GM19467 (cell line): ENCODE data around the gene AFAP1L2.

Source experiments
- ATAC-seq: cut with Tn5 transposase; IDR thresholded peaks from one replicate; pipeline ENCODE4 v1.9.1; 2021; ENCODE audit warnings: mild to moderate bottlenecking, moderate library complexity; ENCODE audit not compliant: unreplicated experiment

Gene AFAP1L2

DNA sequence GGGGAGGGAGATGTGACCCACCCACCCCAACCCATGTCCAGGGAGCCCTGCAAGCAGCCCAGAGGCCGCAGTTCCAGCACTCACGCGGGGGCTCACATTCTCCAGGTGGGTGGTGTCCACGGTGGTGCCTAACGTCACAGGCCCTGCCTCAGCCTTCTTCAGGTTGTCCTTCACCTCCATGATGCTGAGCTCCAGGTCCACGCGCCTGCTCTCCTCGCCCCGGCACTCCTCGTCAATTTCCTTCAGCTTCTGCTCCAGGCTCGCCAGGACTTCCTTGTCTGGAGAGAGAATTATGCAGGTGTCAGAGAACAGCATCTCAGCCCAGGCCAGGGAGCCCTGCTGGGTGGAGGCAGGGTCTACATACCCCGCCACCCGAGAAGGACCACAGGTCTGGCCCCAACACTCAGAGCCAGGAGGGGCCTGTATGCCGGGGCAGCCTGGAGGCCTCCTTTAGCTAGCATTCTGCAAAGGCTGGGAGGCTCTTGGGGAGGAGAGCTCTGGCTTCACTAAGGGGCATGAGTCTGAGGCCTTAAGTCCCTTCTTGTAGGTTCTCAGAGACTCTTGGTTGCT lies 107.1 kb downstream of the AFAP1L2 start:
- no peak for ATAC-seq

DNA sequence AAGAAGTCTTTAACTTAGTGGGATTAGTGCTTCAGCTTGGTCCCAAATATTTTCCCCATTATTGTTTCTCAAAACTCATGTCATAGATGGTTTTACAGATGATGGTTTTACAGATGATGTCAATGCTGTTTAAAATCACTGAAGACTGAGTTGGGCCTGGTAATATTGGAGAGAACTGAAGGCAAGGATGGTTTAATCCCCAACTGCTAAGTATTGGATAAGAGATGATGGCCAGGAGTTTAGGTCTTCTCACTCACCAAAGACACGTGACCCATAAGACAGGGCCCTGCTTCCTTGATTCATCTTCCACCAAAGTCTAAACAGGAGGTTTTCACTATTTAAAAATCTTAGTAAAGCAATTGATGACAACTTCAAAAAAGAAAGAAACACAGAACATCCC lies 108.9 kb downstream of the AFAP1L2 start:
- ATAC-seq: no peak

DNA sequence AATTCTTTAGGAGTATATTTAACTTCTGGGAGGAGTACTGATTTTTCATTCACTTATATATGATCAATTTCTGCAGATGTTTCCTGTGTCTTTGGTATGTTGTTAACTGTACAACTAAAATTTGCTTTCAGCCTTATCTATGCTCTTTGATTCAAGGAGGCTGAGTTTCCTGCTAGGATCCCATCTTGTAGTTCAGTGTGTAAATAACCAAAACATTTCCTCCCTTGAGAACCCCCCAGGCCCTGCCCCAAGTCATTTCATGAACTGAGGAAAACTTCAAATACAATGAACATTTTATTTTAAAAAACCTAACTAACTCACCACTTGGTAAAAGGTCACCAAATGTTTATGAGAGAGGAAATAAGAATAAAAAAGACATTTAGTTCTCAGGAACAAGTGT lies 109.8 kb downstream of the AFAP1L2 start:
- ATAC-seq: no peak

DNA sequence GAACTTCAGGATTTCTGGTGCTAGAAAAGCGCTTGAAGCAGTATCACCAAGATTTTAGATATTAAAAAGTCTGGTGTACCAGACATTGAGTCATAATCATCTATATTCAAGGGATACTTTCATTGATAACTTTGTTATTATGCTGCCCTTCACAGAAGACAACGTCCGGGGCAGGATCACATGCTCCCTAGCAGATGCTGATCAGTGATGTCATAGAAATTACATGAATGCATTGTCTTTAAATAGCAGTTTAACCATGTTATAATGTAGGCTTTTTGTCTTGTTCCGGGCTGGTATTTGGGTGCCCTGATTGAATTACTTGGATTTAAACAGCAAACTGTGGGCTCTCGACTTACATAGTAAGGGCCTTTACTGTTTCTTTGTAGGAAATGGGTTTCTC lies 111.2 kb downstream of the AFAP1L2 start:
- ATAC-seq: no peak

DNA sequence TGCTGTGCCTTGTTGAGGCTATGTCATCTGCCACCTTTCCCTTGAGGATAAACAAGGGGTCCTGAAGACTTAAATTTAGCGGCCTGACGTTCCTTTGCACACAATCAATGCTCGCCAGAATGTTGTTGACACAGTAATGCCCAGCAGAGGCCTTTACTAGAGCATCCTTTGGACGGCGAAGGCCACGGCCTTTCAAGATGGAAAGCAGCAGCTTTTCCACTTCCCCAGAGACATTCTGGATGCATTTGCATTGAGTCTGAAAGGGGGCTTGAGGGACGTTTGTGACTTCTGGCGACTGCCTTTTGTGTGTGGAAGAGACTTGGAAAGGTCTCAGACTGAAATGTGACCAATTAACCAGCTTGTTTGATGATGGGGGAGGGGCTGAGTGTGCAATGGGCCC lies 112.8 kb downstream of the AFAP1L2 start:
- no peak for ATAC-seq

DNA sequence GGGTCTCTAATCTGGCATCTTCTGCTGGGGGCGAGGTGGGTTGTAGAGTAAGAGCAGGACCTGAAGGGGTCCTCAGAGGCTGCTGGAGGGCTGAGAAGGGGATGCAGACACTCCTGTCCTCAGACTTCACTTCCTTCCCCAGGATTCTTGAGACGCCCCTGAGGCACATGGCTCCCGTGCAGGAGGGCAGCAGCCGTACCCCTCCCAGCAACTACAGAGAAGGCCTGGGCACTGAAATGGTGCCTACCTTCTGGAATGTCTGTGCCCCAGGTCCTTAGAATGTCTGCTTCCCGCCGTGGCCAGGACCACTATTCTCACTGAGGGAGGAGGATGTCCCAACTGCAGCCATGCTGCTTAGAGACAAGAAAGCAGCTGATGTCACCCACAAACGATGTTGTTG lies 113.2 kb downstream of the AFAP1L2 start:
- no peak for ATAC-seq

DNA sequence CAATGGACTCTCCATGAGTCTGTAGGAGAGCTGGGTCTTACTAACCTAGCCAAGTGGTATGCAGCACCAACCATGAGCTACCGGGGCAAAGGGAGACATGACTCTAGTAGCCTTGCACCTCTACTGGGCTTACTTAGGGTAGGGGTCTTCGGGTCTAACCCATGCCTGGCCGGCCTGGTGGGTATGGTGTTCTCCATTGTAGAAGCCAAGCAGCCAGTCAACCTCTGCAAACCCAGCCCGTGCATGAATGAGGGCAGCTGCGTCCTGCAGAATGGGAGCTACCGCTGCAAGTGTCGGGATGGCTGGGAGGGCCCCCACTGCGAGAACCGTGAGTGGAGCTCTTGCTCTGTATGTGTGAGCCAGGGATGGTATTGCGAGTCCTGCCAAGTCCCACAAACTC lies 114.3 kb downstream of the AFAP1L2 start:
- no peak for ATAC-seq

DNA sequence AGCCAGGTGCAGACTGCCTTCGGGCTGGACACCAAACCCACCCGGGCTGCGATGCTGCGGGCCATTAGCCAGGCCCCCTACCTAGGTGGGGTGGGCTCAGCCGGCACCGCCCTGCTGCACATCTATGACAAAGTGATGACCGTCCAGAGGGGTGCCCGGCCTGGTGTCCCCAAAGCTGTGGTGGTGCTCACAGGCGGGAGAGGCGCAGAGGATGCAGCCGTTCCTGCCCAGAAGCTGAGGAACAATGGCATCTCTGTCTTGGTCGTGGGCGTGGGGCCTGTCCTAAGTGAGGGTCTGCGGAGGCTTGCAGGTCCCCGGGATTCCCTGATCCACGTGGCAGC lies 115.2 kb downstream of the AFAP1L2 start:
- no peak for ATAC-seq

DNA sequence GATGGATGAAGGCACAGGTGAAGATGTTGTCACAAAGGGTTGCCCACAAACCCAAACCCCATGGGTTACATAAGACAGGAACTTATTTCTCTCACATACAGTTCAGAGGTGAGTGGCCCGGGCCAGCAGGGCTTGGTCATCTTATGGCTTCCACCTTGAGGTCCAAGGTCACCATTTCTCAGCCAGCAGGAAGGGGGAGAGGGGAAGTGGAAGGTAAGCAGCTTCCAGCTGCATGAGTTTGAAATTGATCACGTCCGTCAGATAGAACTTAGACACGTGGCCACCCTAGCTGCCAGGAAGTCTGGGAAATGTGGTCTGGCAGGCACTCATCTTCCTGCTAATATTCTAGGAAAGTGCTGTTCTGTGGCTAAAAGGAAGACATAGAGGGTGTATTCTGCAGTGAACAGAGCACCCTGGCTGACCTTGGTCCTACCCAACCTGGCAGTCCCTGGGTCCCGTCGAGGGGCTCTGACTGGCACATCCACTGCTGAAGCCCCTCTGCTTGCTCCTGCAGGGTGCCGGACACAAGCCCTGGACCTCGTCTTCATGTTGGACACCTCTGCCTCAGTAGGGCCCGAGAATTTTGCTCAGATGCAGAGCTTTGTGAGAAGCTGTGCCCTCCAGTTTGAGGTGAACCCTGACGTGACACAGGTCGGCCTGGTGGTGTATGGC lies 115.7 kb downstream of the AFAP1L2 start:
- ATAC-seq: no peak

DNA sequence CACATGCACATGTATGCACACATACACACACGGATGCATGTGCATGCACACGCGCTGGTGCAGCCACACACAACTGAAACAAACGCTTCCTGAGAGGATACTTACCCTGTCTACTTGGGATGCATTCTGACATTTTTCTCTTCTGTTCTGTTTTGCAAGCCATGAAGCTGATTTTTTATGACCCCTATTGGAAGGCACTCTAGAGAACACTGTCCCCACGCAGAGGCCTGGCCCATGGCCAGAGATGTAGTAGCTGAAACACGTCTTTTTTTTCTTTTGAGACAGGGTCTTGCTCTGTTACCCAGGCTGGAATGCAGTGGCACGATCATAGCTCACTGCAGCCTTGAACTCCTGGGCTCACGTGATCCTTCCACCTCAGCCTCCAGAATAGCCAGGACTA lies 117.4 kb downstream of the AFAP1L2 start:
- ATAC-seq: no peak

DNA sequence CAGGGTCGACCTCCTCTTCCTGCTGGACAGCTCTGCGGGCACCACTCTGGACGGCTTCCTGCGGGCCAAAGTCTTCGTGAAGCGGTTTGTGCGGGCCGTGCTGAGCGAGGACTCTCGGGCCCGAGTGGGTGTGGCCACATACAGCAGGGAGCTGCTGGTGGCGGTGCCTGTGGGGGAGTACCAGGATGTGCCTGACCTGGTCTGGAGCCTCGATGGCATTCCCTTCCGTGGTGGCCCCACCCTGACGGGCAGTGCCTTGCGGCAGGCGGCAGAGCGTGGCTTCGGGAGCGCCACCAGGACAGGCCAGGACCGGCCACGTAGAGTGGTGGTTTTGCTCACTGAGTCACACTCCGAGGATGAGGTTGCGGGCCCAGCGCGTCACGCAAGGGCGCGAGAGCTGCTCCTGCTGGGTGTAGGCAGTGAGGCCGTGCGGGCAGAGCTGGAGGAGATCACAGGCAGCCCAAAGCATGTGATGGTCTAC lies 118.3 kb downstream of the AFAP1L2 start:
- no peak for ATAC-seq

DNA sequence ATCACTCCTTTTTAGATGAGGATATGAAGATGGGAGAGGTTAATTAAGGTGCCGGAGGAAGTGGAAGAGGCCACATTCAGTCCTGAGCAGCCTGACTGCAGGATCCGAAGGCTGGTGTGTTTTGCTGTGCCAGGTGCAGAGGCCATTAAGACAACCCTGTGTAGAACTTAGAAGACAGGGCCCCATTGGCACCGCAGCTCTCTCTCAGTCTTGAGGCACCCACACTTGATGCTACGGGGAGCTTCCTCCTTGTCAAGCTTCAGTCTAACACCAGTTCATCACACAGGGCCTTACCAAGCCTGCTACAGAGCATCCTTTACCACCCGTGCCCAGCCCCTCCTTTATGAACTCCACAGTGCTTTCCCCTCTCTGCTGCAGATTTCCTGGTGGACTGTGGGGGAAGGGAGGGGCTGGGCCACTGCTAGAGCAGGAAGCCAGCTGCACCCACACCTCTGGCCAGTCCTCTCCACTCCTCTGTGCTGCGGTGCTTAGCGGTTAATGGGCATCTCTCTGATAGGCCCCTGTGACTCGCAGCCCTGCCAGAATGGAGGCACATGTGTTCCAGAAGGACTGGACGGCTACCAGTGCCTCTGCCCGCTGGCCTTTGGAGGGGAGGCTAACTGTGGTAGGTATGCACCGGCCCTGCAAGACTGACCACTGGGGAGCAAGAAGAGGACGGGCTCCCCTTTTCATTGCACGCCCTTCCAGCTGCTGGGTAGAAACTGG lies 119.8 kb downstream of the AFAP1L2 start:
- no peak for ATAC-seq

DNA sequence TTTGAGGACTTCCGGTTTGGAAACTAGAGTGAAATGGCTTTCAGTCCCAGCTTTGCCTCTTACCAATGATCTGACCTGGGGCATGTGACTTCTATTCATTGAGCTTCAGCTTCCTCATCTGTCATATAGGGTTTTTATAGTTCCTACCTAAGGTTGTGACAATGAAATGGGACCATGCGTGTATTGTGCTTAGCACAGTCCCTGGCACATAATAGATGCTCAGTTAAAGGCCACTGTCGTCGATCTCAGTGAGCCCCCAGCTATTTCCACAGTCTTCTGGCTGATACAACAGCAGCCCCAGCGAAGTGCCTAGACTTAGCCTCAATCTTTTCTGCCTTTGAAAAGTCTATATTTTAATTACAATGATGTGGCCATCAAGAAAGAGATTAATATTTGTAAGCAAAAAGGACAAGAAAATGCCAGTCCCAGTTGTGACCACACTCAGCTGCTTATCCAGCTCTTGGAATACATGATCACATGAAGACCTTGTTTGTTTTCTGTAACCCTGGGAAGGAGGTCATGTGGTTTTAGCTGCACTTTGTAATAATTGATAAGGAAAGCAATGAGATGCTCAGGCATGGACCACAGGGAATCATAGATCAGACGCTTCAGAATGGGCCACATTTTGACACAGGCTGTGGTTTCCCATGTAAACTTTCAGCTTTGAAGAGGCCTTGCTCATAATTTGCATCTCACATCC lies 120.6 kb downstream of the AFAP1L2 start:
- ATAC-seq: no peak

DNA sequence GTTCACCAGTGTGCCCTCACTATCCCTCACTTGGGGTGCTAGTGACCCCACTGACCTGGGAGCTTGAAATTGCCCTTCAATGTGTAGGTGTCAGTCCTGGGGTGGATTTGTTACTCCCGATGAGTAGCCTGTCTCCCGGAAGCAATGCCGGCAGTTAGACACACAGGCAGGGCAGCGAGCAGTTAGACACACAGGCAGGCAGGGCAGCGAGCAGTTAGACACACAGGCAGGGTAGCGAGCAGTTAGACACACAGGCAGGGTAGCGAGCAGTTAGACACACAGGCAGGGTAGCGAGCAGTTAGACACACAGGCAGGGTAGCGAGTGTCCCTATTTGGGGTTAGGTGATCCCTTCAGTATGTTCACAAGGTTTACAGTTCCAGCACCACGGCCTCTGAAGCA lies 121.2 kb downstream of the AFAP1L2 start:
- no peak for ATAC-seq

DNA sequence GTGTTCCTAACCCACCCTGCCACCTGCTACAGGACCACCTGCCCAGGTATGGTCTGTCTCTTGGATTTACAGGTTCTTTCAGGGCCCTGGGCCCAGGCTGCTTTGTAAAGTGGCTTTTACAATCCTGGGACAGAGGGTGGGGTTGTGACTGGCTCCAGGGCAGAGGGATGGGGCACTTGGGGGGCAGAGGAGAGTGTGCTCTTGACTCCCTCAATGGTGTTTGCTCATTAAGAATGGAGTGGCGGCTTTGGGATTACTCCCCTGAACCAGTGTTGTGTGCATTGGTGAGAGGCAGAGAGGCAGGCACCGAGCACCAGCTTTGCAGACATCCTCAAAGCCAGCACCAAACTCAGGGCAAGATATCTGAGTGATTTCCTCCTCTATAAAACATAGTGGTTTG lies 121.8 kb downstream of the AFAP1L2 start:
- ATAC-seq: no peak

DNA sequence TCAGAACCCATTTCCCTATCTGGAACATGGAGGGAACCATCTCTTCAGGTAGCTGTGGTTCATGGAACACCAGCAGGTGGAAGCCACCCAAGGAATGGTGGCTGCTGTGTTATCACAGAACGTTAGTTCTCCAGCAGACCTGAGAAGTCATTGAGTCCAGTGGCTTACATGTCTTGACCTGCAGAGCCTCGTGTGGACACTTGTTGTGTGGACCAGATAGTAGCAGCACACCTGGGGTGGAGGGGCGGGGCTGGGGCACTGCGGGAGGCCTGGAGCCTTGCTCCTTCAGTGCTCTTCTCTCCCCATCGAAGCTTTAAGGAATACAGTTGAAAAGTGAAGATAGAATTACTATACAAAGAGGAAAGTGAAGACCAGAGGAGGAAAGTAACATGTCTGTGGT lies 122.8 kb downstream of the AFAP1L2 start:
- ATAC-seq: no peak

DNA sequence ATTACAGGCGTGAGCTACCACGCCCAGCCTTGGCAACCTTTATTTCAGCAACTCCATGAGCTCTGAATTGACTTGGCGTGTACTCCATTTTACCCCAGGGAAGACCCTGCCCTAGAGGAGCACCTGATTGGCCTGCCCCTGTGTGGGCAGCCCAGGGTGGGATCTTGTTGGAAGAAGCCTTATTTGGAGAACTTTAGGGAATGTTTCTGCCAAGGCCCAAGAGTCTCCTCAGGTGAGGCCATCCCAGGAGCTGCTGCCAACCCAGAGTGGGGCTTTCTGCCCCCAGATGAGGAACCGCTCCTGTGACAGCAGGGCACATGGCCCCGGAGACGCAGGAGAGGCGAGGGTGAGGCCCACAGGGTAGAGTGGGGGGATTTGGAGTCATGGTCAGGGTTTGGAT lies 123.3 kb downstream of the AFAP1L2 start:
- no peak for ATAC-seq

DNA sequence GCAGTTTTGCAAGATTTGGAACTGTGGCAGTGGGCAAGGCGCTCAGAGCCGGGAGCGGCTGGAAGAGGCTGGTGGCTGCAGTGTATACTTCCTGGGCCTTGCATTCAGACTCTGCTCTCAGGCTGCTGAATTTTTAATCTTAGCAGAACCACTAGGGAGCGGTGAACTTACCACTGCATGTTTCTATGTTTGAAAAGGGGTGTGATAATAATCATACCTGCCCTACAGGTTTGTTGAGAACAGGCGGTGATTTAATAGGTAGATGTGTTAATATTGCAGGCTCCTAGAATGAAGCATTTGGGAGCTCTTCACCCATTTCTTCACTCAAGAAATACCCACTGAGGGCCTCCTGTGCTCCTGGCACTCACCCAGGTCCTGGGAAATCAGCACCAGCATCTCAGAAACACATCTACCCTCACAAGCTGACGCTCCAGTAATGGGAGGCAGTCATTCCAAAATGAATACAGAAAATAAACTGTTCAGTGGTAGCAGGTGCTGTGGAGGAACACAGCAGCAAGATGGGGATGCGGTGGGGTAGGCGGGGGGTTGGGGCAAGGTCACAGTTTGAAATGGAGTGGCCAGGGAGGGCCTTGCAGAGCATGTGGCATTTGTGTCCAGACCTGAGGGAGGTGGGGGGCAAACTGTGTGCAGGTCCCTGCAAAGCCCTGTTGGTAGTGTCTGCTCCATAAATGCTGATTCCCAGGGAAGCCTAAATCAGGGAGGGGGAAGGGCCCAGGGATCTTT lies 124.2 kb downstream of the AFAP1L2 start:
- ATAC-seq: no peak

DNA sequence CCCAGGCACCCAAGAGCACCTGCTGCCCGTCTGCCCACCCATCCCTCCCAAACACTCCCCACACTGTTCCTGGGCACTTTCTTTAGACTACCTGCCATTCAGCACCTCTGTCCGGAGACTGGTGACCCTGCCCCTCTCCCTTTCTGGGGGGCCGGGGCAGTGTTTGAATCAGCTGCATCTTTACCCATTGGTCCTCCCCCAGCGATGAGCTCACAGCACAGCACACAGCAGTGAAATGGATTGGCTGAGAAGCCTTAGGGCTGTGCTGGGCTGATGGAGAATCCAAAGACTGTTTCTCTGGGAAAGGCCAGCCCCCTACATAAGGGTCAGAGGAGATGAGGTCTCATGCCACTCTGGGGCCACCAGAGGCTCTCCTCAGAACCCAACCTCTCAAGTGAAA lies 125.0 kb downstream of the AFAP1L2 start:
- no peak for ATAC-seq

DNA sequence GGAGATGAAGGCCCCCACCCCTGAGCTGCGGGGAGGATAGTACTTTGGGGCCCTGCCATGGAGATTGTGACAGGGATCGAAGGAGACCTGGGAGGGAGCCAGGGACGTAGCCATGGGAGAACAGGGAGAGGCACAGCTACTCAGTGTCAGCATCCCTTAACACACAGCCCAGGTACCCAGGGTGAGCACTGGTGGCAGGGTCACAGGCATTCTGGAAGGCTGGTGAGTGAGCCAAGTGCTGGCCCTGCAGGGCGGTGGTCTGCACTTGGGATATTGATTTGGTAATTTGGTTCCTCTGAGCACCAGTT lies 125.5 kb downstream of the AFAP1L2 start:
- no peak for ATAC-seq

DNA sequence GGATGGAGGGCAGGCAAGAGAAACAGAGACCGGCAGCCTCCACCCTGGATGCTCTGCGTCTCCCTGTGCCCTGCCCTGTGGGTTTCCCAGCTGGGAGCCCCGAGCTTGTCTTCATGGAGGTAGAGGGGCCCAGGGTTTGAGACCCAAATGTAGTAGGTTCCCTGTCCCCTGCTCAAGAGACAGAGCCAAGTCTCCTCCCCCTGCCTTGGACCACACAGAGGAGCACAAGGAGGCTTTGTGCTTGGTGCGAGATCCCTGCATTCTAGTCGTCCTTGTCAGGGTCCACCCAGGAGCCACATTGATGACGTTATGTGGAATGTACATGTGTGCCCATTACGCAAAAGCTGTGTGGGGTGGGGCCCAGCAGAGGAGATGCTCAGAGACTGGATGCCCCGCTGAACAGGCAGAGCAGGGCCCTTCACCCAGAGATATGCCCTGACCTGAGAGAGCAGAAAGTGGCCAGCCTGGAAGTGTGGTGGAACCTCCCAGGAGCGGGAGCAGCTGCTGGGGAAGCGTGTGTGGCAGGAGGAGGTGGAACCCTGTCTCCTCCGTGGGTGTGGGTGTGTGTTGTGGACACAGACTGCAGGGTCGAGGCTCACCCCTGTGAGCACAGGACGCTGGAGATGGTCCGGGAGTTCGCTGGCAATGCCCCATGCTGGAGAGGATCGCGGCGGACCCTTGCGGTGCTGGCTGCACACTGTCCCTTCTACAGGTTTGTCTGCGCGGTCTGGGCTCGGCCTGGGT lies 126.0 kb downstream of the AFAP1L2 start:
- no peak for ATAC-seq
